GM12801 (cell line): ENCODE data around the gene ZNF566.

Source experiments
- TF ChIP-seq, protein P1 (sequence below): IDR thresholded peaks from one replicate; pipeline ENCODE4 v1.5.1; 2011; ENCODE audit warnings: control low read depth; ENCODE audit not compliant: insufficient read length; ENCODE audit errors: extremely low read depth

The ZNF566 gene

GRCh38 chr19:36482876-36483275 lies 6.5 kb downstream of the ZNF566 start:
- TF ChIP-seq, protein P1, sequence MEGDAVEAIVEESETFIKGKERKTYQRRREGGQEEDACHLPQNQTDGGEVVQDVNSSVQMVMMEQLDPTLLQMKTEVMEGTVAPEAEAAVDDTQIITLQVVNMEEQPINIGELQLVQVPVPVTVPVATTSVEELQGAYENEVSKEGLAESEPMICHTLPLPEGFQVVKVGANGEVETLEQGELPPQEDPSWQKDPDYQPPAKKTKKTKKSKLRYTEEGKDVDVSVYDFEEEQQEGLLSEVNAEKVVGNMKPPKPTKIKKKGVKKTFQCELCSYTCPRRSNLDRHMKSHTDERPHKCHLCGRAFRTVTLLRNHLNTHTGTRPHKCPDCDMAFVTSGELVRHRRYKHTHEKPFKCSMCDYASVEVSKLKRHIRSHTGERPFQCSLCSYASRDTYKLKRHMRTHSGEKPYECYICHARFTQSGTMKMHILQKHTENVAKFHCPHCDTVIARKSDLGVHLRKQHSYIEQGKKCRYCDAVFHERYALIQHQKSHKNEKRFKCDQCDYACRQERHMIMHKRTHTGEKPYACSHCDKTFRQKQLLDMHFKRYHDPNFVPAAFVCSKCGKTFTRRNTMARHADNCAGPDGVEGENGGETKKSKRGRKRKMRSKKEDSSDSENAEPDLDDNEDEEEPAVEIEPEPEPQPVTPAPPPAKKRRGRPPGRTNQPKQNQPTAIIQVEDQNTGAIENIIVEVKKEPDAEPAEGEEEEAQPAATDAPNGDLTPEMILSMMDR: no peak

DNA sequence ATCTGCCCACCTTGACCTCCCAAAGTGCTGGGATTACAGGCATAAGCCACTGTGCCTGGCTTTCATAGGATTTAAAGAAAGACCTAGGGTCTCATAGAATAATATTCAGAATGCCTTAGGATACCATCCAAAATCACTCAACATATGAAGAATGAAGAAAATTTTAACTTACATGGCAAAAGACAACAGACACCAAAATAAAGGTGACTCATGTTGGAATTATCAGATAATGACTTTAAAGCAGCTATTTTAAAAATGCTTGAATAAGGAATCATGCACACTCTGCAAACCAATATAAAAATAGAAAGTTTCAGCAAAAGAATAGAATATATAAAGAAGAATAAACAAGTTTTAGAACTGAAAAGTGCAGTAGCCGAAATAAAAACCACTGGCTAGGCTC lies 29.3 kb downstream of the ZNF566 start:
- TF ChIP-seq, protein P1: no peak

- TF ChIP-seq, protein P1: no peak
Observed at GRCh38 chr19:36456831-36457230, 32.5 kb downstream of the ZNF566 start.

GRCh38 chr19:36449059-36449670 lies 40.2 kb downstream of the ZNF566 start:
- TF ChIP-seq, protein P1: no peak

DNA sequence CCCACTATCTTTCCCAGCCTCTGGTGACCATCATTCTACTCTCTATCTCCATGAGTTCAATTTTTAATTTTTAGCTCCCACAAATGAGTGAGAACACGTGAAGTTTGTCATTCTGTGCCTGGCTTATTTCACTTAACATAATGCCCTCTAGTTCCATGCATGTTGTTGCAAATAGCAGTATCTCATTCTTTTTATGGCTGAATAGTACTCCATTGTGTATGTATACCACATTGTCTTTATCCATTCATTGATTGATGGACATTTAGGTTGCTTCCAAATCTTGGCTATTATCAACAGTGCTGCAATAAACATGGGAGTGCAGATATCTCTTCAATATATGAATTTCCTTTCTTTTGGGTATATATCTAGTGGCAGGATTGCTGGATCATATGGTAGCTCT lies 48.0 kb downstream of the ZNF566 start:
- TF ChIP-seq, protein P1: no peak

DNA sequence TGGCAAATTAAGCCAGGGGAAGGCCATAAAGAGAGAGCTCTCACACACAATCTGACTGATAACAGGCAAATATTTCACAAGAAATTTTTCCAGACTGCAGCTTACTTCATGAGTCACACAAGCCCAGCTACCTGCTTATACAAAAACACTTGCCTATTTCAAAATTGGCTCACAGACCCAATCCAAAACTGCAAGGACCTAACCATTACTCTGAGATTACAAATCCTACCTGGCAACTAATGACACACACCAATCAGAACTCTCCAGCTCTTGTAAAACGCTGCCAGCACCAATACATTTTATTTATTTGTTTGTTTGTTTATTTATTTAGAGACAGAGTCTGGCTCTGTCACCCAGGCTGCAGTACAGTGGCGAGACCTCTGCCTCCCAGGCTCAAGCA lies 52.8 kb downstream of the ZNF566 start:
- TF ChIP-seq, protein P1: no peak

GRCh38 chr19:36423925-36424324 lies 65.4 kb downstream of the ZNF566 start:
- TF ChIP-seq, protein P1: no peak
